HEK293 (cell line): ENCODE results near the gene MLF2.

ENCODE experiments used
- CTCF ChIA-PET: fragments of 350-600 bp; formaldehyde crosslinking; extraction: SDS; loops from one replicate; lab custom pipeline; 2021; ENCODE audit warnings: antibody characterized with exemption; lab: Yijun Ruan, JAX
- POLR2A ChIA-PET: fragments of 300-600 bp; formaldehyde crosslinking; extraction: SDS; loops from one replicate; lab custom pipeline; 2020; ENCODE audit warnings: antibody characterized with exemption, inconsistent platforms; lab: Yijun Ruan, JAX
- H3K27ac ChIP-seq: fragments of 200-500 bp; sonication (Bioruptor generic); 2 replicates; pipeline ENCODE4 v1.5.1; 2014; ENCODE audit warnings: low read depth, low read length, control low read depth, inconsistent platforms; ENCODE audit errors: extremely low read depth
- H3K36me3 ChIP-seq, 2 experiments: fragments of 200-500 bp in 1 of 2; sonication (Bioruptor generic) in 1 of 2; 1 replicate in 1 of 2; 2 replicates in 1 of 2; pipeline ENCODE4 v1.5.1; 2014 to 2017; ENCODE audit warnings: inconsistent platforms in 2 of 2, low read length in 2 of 2; ENCODE audit not compliant: control insufficient read depth in 2 of 2, insufficient read depth in 1 of 2
- H3K4me1 ChIP-seq: fragments of 200-500 bp; sonication (Bioruptor generic); 2 replicates; pipeline ENCODE4 v1.5.1; 2014; ENCODE audit warnings: mild to moderate bottlenecking, low read length, inconsistent platforms; ENCODE audit not compliant: control insufficient read depth, insufficient read depth
- H3K4me3 ChIP-seq: 2 replicates; pipeline ENCODE4 v1.5.1; 2011; ENCODE audit warnings: low read depth, mild to moderate bottlenecking, control low read depth, low read length, moderate library complexity
- H3K9me3 ChIP-seq: fragments of 200-500 bp; sonication (Bioruptor generic); 2 replicates; pipeline ENCODE4 v1.5.1; 2014; ENCODE audit warnings: low read depth, low read length, inconsistent platforms; ENCODE audit not compliant: control insufficient read depth, insufficient read depth
- GFI1B ChIP-seq: fragments of 450-650 bp; formaldehyde crosslinking; IDR thresholded peaks from 2 replicates; pipeline ENCODE4 v1.5.1; 2016; ENCODE audit warnings: missing biosample characterization, missing genetic modification characterization
- KLF1 ChIP-seq: fragments of 450-650 bp; formaldehyde crosslinking; IDR thresholded peaks from 2 replicates; pipeline ENCODE4 v1.5.1; 2016; ENCODE audit warnings: missing biosample characterization, missing genetic modification characterization
- SCRT1 ChIP-seq: fragments of 450-650 bp; formaldehyde crosslinking; IDR thresholded peaks from 2 replicates; pipeline ENCODE4 v1.5.1; 2016; ENCODE audit warnings: missing biosample characterization, missing genetic modification characterization, borderline replicate concordance
- ZBTB20 ChIP-seq: fragments of 450-650 bp; formaldehyde crosslinking; IDR thresholded peaks from 2 replicates; pipeline ENCODE4 v1.5.1; 2016; ENCODE audit warnings: missing biosample characterization, missing genetic modification characterization
- ZBTB21 ChIP-seq: fragments of 450-650 bp; formaldehyde crosslinking; IDR thresholded peaks from 2 replicates; pipeline ENCODE4 v1.5.1; 2017; ENCODE audit warnings: missing biosample characterization, missing genetic modification characterization
- ZBTB8A ChIP-seq: fragments of 450-650 bp; formaldehyde crosslinking; IDR thresholded peaks from 2 replicates; pipeline ENCODE4 v1.5.1; 2016; ENCODE audit warnings: missing biosample characterization, missing genetic modification characterization
- ZNF146 ChIP-seq: fragments of 450-650 bp; formaldehyde crosslinking; IDR thresholded peaks from 2 replicates; pipeline ENCODE4 v1.5.1; 2016; ENCODE audit warnings: missing biosample characterization, missing genetic modification characterization
- ZNF169 ChIP-seq: fragments of 450-650 bp; formaldehyde crosslinking; IDR thresholded peaks from 2 replicates; pipeline ENCODE4 v1.5.1; 2016; ENCODE audit warnings: missing biosample characterization, missing genetic modification characterization
- ZNF239 ChIP-seq: fragments of 450-650 bp; formaldehyde crosslinking; IDR thresholded peaks from 2 replicates; pipeline ENCODE4 v1.5.1; 2016; ENCODE audit warnings: missing biosample characterization, missing genetic modification characterization
- ZNF280C ChIP-seq: fragments of 450-650 bp; formaldehyde crosslinking; IDR thresholded peaks from 2 replicates; pipeline ENCODE4 v1.5.1; 2016; ENCODE audit warnings: missing biosample characterization, missing genetic modification characterization
- ZNF354C ChIP-seq: fragments of 450-650 bp; formaldehyde crosslinking; IDR thresholded peaks from 2 replicates; pipeline ENCODE4 v1.5.1; 2016; ENCODE audit warnings: missing biosample characterization, missing genetic modification characterization, low read depth, borderline replicate concordance
- ZNF404 ChIP-seq: fragments of 450-650 bp; formaldehyde crosslinking; IDR thresholded peaks from 2 replicates; pipeline ENCODE4 v1.5.1; 2017; ENCODE audit warnings: missing biosample characterization, missing genetic modification characterization
- ZNF416 ChIP-seq: fragments of 450-650 bp; formaldehyde crosslinking; IDR thresholded peaks from 2 replicates; pipeline ENCODE4 v1.5.1; 2016; ENCODE audit warnings: missing biosample characterization, missing genetic modification characterization
- ZNF530 ChIP-seq: fragments of 450-650 bp; formaldehyde crosslinking; IDR thresholded peaks from 2 replicates; pipeline ENCODE4 v1.5.1; 2016; ENCODE audit warnings: low read depth, missing biosample characterization, missing genetic modification characterization
- ZNF580 ChIP-seq: fragments of 450-650 bp; formaldehyde crosslinking; IDR thresholded peaks from 2 replicates; pipeline ENCODE4 v1.5.1; 2016; ENCODE audit warnings: missing biosample characterization, missing genetic modification characterization
- TF ChIP-seq, protein P1 (sequence below): fragments of 450-650 bp; formaldehyde crosslinking; conservative IDR thresholded peaks from 2 replicates; pipeline ENCODE4 v1.5.1; 2016; ENCODE audit warnings: low read depth, missing biosample characterization, missing genetic modification characterization
- TF ChIP-seq, protein P2 (sequence below): fragments of 450-650 bp; formaldehyde crosslinking; IDR thresholded peaks from 2 replicates; pipeline ENCODE4 v1.5.1; 2016; ENCODE audit warnings: missing biosample characterization, missing genetic modification characterization
- TF ChIP-seq, protein P3 (sequence below): fragments of 450-650 bp; formaldehyde crosslinking; IDR thresholded peaks from 2 replicates; pipeline ENCODE4 v1.5.1; 2016; ENCODE audit warnings: missing biosample characterization, missing genetic modification characterization

Gene MLF2

DNA sequence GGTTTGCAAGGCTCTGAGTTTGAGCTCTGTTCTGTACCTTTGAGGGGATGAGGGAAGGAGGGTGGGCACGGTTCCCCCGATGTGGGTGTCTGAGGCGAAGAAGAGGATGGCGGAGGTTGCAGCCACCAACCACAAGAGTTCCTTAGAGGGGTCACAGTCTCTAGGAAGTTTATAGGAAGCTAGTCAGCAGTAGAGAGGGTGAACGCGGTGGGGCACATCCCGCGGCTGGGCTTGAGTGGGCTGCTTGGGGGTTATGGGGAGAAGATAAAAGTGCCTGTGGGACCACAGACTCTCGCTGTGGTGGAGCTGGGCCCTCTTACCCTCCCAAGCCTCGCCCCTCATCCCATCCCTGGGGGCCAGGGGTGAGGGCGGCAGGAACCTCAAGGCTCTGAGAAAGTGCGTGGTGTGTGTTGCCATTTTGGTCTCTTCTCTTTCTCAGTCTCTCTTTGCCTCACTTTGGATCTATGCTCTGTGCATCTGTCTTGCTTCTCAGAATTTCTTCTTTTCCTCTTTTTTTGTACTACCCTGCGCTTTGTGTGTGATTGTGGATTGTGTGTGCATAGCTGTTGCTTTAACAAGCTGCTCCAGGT, 39.1 kb upstream of the MLF2 start:
- ChIA-PET CTCF (interaction anchor here (0.9 to 1.5 kb wide), 4 partner anchors 13 to 38 kb away, joined by 3 to 10 read pairs (median 6); partner anchors contain the start of gene PTMS), POLR2A (no interaction called here)
- TF ChIP-seq, protein P1, sequence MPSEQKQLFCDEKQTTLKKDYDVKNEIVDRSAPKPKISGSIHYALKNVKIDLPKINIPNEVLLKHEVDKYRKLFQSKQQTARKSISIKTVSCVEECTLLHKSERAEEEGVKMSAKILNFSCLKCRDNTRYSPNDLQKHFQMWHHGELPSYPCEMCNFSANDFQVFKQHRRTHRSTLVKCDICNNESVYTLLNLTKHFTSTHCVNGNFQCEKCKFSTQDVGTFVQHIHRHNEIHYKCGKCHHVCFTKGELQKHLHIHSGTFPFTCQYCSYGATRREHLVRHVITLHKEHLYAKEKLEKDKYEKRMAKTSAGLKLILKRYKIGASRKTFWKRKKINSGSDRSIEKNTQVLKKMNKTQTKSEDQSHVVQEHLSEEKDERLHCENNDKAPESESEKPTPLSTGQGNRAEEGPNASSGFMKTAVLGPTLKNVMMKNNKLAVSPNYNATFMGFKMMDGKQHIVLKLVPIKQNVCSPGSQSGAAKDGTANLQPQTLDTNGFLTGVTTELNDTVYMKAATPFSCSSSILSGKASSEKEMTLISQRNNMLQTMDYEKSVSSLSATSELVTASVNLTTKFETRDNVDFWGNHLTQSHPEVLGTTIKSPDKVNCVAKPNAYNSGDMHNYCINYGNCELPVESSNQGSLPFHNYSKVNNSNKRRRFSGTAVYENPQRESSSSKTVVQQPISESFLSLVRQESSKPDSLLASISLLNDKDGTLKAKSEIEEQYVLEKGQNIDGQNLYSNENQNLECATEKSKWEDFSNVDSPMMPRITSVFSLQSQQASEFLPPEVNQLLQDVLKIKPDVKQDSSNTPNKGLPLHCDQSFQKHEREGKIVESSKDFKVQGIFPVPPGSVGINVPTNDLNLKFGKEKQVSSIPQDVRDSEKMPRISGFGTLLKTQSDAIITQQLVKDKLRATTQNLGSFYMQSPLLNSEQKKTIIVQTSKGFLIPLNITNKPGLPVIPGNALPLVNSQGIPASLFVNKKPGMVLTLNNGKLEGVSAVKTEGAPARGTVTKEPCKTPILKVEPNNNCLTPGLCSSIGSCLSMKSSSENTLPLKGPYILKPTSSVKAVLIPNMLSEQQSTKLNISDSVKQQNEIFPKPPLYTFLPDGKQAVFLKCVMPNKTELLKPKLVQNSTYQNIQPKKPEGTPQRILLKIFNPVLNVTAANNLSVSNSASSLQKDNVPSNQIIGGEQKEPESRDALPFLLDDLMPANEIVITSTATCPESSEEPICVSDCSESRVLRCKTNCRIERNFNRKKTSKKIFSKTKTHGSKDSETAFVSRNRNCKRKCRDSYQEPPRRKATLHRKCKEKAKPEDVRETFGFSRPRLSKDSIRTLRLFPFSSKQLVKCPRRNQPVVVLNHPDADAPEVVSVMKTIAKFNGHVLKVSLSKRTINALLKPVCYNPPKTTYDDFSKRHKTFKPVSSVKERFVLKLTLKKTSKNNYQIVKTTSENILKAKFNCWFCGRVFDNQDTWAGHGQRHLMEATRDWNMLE (tag by site-specific recombination), result no peak
- TF ChIP-seq ZNF530 (tag by site-specific recombination) (no peak), GFI1B (no peak), ZNF280C (tag by site-specific recombination) (no peak), ZNF404 (tag by site-specific recombination) (no peak), ZNF416 (tag by site-specific recombination) (no peak), ZNF169 (no peak), ZNF580 (tag by site-specific recombination) (no peak), ZNF239 (tag by site-specific recombination) (no peak), KLF1 (no peak), ZBTB8A (tag by site-specific recombination) (no peak), ZBTB20 (tag by site-specific recombination) (no peak), SCRT1 (tag by site-specific recombination) (no peak), ZNF146 (tag by site-specific recombination) (no peak), ZBTB21 (tag by site-specific recombination) (no peak), ZNF354C (no peak)
- TF ChIP-seq, protein P2, sequence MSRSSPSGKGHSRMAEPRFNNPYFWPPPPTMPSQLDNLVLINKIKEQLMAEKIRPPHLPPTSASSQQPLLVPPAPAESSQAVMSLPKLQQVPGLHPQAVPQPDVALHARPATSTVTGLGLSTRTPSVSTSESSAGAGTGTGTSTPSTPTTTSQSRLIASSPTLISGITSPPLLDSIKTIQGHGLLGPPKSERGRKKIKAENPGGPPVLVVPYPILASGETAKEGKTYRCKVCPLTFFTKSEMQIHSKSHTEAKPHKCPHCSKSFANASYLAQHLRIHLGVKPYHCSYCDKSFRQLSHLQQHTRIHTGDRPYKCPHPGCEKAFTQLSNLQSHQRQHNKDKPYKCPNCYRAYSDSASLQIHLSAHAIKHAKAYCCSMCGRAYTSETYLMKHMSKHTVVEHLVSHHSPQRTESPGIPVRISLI, result no peak
- TF ChIP-seq, protein P3, sequence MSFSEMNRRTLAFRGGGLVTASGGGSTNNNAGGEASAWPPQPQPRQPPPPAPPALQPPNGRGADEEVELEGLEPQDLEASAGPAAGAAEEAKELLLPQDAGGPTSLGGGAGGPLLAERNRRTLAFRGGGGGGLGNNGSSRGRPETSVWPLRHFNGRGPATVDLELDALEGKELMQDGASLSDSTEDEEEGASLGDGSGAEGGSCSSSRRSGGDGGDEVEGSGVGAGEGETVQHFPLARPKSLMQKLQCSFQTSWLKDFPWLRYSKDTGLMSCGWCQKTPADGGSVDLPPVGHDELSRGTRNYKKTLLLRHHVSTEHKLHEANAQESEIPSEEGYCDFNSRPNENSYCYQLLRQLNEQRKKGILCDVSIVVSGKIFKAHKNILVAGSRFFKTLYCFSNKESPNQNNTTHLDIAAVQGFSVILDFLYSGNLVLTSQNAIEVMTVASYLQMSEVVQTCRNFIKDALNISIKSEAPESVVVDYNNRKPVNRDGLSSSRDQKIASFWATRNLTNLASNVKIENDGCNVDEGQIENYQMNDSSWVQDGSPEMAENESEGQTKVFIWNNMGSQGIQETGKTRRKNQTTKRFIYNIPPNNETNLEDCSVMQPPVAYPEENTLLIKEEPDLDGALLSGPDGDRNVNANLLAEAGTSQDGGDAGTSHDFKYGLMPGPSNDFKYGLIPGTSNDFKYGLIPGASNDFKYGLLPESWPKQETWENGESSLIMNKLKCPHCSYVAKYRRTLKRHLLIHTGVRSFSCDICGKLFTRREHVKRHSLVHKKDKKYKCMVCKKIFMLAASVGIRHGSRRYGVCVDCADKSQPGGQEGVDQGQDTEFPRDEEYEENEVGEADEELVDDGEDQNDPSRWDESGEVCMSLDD (tag by site-specific recombination), result no peak
- H3K36me3 ChIP-seq, result no peaks in the 10 kb centered on the region
- no peak overlapping the region for H3K27ac ChIP-seq
- no peaks in the 10 kb centered on the region for H3K4me1 ChIP-seq
- no peak overlapping the region for H3K4me3 ChIP-seq
- no peaks in the 10 kb centered on the region for H3K9me3 ChIP-seq
